Left ventricle myocardium inferior (tissue), 1 donor: ENCODE results near the gene ESR1. TPM values are rescaled to one million over a fixed set of nuclear protein-coding genes. Genes with fewer than 3 reads are reported as not detected.

Experiments
- DNase-seq: peaks from one replicate; pipeline ENCODE4 v3.0.0-alpha.2; 2020
- H3K27ac ChIP-seq: fragments of 200-600 bp; replicated peaks from 2 replicates; pipeline ENCODE4 v1.8.0; 2021
- H3K27me3 ChIP-seq: fragments of 200-600 bp; 2 replicates; pipeline ENCODE4 v1.8.0; 2021; ENCODE audit warnings: low read depth
- H3K36me3 ChIP-seq: fragments of 200-600 bp; 2 replicates; pipeline ENCODE4 v1.8.0; 2021
- H3K4me1 ChIP-seq: fragments of 200-600 bp; 2 replicates; pipeline ENCODE4 v1.8.0; 2021
- H3K4me3 ChIP-seq: fragments of 200-600 bp; 2 replicates; pipeline ENCODE4 v1.8.0; 2021; ENCODE audit warnings: mild to moderate bottlenecking, moderate library complexity
- H3K9me3 ChIP-seq: fragments of 200-600 bp; replicated peaks from 2 replicates; pipeline ENCODE4 v1.8.0; 2021
- intact Hi-C: fragments of 100-400 bp; cut with micrococcal nuclease; formaldehyde crosslinking; loops from one replicate; pipeline ENCODE4 v1.11.0; 2022
- total RNA-seq: library from RNA; stranded (reverse); fragmentation: NEBNext Ultra II Directional; extraction: Animal tissue kit (Norgen Biotek cat#: 25700); gene quantifications from one replicate; pipeline ENCODE4 v1.2.1, GENCODE V29; 2021
- TF ChIP-seq, protein P1 (sequence below): fragments of 200-600 bp; IDR thresholded peaks from 2 replicates; pipeline ENCODE4 v1.8.0; 2021; ENCODE audit warnings: antibody characterized with exemption, mild to moderate bottlenecking, borderline replicate concordance
- donor health status: DM: no; HTN: yes; CAD: no; lungs with severe emphysema.

ESR1 gene
- total RNA-seq, 1 donor from 2014 or later, result 1.6 TPM

DNA sequence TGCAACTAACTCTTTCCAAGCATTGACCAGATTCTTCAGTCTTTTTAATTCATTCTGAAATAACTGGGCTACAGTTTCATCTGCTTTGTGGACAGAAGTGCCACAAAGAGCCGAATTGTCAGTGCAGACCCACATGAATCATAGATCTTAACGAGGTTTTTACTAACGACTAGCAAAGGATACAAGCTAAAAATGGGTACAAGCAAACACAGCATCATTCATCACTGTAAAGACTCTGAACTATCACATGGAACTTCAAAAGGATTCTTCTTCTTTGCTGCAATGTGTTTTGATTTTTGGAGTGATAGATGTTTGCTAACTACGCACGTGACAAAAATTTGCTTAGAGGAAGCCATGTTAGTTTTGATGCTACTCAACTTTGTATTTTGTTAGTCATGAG lies 227.1 kb downstream of the ESR1 start:
- Histone ChIP-seq H3K4me1 (no peaks in the 10 kb centered on the region), H3K27ac (no peak overlapping the region), H3K27me3 (no peaks in the 10 kb centered on the region), H3K4me3 (no peak overlapping the region), H3K36me3 (no peaks in the 10 kb centered on the region), H3K9me3 (peaks cover 5% of the 10 kb centered on the region)
- intact Hi-C loops, result no loop called here
- TF ChIP-seq, protein P1, sequence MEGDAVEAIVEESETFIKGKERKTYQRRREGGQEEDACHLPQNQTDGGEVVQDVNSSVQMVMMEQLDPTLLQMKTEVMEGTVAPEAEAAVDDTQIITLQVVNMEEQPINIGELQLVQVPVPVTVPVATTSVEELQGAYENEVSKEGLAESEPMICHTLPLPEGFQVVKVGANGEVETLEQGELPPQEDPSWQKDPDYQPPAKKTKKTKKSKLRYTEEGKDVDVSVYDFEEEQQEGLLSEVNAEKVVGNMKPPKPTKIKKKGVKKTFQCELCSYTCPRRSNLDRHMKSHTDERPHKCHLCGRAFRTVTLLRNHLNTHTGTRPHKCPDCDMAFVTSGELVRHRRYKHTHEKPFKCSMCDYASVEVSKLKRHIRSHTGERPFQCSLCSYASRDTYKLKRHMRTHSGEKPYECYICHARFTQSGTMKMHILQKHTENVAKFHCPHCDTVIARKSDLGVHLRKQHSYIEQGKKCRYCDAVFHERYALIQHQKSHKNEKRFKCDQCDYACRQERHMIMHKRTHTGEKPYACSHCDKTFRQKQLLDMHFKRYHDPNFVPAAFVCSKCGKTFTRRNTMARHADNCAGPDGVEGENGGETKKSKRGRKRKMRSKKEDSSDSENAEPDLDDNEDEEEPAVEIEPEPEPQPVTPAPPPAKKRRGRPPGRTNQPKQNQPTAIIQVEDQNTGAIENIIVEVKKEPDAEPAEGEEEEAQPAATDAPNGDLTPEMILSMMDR, result no peak
- no peak for DNase-seq

DNA sequence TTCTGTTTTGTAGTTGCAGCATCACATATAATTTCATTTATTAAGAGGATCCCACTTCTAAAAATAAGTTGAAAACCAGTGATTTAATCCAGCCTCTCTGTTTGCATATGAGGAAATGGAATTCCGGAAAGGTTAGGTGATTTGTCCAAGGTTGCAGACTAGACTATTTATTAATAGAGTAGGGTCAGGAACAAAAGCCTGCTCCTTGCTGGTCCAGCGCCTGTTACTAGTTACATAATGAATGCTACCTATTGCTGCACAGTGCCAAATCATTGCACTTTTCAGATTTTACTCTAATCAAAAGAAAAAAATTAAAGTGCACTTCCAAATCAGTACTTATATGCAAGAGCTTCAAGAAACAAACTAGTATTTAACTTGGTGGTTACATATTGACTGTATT lies 238.6 kb downstream of the ESR1 start:
- H3K4me1 ChIP-seq, result no peaks in the 10 kb centered on the region
- H3K4me3 ChIP-seq, result no peak overlapping the region
- H3K36me3 ChIP-seq, result no peaks in the 10 kb centered on the region
- TF ChIP-seq, protein P1, result no peak
- no peaks in the 10 kb centered on the region for H3K27me3 ChIP-seq
- no peak overlapping the region for H3K27ac ChIP-seq
- peaks cover 12% of the 10 kb centered on the region for H3K9me3 ChIP-seq
- intact Hi-C loops, result no loop called here
- DNase-seq, result no peak

DNA sequence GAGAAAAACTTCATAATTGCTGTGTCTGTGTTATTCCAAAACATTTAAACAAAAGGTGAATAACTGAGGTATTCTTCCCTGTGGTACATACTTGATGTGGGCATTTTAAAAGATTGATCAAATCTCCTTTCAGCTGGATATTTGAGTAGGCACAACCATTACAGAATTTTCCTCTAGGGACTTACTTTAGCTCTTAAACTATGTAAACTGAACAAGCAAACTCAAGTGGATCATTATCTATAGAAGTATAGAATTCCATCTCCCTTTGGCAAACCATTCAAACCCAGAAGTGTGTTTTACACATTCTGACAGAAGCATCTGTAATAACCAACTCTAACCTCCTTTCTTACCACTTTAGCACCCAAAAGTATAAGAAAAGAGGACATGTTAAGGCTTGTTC lies 241.4 kb downstream of the ESR1 start:
- Histone ChIP-seq H3K27ac (no peak overlapping the region), H3K36me3 (no peaks in the 10 kb centered on the region), H3K27me3 (no peaks in the 10 kb centered on the region), H3K9me3 (no peaks in the 10 kb centered on the region), H3K4me1 (no peaks in the 10 kb centered on the region), H3K4me3 (no peak overlapping the region)
- intact Hi-C loops, result no loop called here
- no peak for DNase-seq
- TF ChIP-seq, protein P1, result no peak

DNA sequence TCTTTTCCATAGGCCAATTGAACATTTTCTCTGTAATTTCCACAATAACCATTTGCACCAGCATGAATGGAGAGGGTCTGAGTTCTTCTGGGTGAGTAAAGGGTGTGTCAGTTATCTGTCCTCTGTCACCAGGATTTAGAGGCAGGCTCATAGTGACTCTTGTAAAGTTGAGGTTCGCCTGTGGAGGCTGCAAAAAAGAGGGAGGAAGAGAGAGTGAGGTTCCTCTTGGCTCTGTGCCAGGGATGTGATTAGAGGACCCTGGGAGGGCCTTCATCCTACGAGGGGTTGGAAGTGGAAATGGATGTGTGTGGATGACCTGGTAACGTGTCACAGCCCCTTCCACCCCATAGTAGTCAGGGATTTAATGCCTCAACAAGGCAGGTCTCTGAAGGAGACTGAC lies 242.0 kb downstream of the ESR1 start:
- H3K9me3 ChIP-seq, result no peaks in the 10 kb centered on the region
- H3K27ac ChIP-seq, result no peak overlapping the region
- no peaks in the 10 kb centered on the region for H3K4me1 ChIP-seq
- H3K4me3 ChIP-seq, result no peak overlapping the region
- intact Hi-C loops, result no loop called here
- H3K27me3 ChIP-seq, result peaks cover 3% of the 10 kb centered on the region
- H3K36me3 ChIP-seq, result no peaks in the 10 kb centered on the region
- DNase-seq, result no peak
- TF ChIP-seq, protein P1, result no peak

DNA sequence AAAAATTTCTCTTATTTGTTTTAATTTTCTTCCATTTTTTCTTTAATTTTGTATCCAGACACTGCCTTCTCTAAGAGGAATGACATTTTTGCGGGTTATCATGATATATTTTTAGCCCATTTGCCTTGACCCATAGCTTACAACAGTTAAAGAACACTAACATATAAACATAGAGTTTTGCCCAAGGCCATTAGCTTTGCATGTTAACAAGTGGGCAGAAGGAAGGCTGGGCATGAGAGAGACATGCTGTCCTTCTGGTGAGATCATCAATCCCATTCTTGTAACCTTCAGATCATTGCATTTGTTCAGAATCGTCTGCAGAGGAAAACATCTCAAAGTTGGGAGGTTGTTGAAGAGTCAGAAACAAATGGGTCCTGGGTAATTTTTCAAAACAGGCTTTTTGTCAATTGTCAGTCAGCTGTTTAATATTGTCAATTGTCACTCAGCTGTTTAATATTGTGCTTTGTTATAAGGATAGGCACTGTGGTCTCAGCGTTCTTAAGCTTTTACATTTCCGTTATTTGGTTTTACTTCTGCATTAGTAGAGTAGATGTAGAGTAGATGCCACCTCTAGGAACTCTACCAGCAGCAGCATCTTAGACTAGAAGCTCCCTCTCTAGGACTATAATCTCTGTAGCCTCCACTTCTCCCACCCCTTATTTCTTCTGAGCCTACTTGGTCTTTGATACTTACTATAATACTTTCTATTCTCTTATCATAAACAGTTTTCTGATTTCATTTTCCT lies 243.1 kb downstream of the ESR1 start:
- no peak for DNase-seq
- Histone ChIP-seq H3K36me3 (no peaks in the 10 kb centered on the region), H3K4me3 (no peak overlapping the region), H3K27me3 (peaks cover 11% of the 10 kb centered on the region), H3K9me3 (no peaks in the 10 kb centered on the region), H3K27ac (no peak overlapping the region), H3K4me1 (no peaks in the 10 kb centered on the region)
- TF ChIP-seq, protein P1, result no peak
- intact Hi-C loops, result no loop called here
